Measurements from ENCODE around the gene MAGI3. TPM values are rescaled to one million over a fixed set of nuclear protein-coding genes. Genes with fewer than 3 reads are reported as not detected.

The MAGI3 gene
- total RNA-seq, 1 donor from 2014 or later: 17.6 TPM

DNA sequence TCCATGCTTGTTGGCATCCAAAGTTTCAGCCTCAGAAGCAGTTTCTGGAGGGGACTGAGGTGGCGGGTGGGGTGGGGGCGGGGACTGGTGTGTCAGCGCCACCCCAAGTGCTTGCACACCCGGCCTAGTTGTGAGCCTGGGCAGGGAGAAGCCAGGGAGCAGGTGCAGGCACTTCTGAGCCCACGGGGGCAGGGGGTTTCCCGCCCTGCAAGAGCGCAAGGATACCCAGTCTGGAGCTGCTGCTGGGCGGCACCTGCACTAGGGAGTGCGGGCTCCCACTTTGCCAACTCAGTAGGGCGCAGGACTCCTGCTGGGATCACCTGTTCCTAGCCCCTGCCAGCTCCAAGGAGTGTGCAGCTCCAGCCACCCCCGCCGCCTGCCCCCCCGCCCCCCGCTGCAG lies 33.5 kb downstream of the MAGI3 start:
- Mint-ChIP-seq H3K36me3 (ENCODE audit: low read depth) (peaks cover 19% of the 10 kb centered on the region), H3K4me3 (no peak overlapping the region), H3K9me3 (peaks cover 8% of the 10 kb centered on the region), H3K4me1 (peaks cover 3% of the 10 kb centered on the region), H3K27me3 (ENCODE audit: low read depth) (no peaks in the 10 kb centered on the region), H3K27ac (ENCODE audit: unreplicated experiment) (no peak overlapping the region)
- TF ChIP-seq, protein P1, sequence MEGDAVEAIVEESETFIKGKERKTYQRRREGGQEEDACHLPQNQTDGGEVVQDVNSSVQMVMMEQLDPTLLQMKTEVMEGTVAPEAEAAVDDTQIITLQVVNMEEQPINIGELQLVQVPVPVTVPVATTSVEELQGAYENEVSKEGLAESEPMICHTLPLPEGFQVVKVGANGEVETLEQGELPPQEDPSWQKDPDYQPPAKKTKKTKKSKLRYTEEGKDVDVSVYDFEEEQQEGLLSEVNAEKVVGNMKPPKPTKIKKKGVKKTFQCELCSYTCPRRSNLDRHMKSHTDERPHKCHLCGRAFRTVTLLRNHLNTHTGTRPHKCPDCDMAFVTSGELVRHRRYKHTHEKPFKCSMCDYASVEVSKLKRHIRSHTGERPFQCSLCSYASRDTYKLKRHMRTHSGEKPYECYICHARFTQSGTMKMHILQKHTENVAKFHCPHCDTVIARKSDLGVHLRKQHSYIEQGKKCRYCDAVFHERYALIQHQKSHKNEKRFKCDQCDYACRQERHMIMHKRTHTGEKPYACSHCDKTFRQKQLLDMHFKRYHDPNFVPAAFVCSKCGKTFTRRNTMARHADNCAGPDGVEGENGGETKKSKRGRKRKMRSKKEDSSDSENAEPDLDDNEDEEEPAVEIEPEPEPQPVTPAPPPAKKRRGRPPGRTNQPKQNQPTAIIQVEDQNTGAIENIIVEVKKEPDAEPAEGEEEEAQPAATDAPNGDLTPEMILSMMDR (conservative IDR thresholded peaks at IDR 0.05): no peak
- no peak for DNase-seq (ENCODE audit: low read depth, low spot score)

DNA sequence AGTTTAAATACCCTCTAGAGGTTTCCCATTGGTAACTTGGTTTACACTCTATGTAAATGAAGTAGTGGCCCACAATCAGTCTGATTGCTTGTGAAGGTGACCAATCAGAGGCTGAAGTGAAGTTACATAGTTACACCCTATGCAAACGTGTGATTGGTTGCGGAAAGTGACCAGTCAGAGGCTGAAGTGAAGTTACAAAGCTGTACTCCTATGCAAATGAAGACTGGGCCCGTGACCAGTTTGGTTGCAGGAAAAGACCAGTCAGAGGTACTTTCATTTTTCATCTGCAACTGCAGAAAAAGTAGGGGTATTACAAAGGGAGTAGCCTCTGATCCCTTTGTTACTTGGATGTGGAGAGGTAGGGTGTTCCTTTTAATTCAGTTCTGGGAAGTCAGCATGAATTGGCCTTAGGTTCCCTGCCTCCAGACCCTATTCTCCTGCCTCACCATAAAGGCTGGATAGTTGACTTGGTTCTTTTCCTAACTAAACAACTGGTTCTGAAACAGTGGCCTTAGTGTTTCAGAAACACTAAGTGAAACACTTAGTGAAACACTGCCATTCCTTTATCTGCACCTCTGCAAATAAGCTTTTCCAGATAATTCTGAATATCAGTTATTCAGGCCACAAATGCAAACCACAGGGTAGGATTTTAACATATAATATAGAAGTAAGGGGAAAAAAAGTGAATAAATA lies 39.3 kb downstream of the MAGI3 start:
- TF ChIP-seq, protein P1 (conservative IDR thresholded peaks at IDR 0.05): no peak
- no peak for DNase-seq (ENCODE audit: low read depth, low spot score)
- Mint-ChIP-seq H3K4me3 (no peak overlapping the region), H3K36me3 (ENCODE audit: low read depth) (peaks cover 6% of the 10 kb centered on the region), H3K27me3 (ENCODE audit: low read depth) (no peaks in the 10 kb centered on the region), H3K4me1 (no peaks in the 10 kb centered on the region), H3K27ac (ENCODE audit: unreplicated experiment) (no peak overlapping the region), H3K9me3 (no peaks in the 10 kb centered on the region)

DNA sequence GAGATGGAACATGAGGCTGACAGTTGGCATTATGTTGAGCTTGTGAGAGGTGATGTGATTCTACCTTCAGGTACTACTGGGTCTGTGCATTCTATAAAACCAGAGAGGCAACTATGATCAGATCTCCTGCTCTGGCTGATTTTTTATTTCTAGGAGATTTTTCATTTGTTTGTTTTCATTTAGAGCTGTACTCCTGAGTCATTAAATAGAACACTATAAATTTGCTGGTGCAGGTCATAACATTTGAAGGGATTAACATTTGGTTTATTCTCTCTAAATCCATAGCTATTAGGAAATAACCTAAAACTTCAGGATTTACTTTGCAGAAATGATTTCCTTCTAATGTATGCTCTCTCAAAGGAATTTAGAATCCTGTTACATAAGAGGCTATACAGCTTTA lies 42.9 kb downstream of the MAGI3 start:
- Mint-ChIP-seq H3K9me3 (no peaks in the 10 kb centered on the region), H3K4me3 (no peak overlapping the region), H3K27ac (ENCODE audit: unreplicated experiment) (no peak overlapping the region), H3K27me3 (ENCODE audit: low read depth) (no peaks in the 10 kb centered on the region), H3K36me3 (ENCODE audit: low read depth) (no peaks in the 10 kb centered on the region), H3K4me1 (no peaks in the 10 kb centered on the region)
- TF ChIP-seq, protein P1 (conservative IDR thresholded peaks at IDR 0.05): no peak
- DNase-seq (ENCODE audit: low read depth, low spot score): no peak

DNA sequence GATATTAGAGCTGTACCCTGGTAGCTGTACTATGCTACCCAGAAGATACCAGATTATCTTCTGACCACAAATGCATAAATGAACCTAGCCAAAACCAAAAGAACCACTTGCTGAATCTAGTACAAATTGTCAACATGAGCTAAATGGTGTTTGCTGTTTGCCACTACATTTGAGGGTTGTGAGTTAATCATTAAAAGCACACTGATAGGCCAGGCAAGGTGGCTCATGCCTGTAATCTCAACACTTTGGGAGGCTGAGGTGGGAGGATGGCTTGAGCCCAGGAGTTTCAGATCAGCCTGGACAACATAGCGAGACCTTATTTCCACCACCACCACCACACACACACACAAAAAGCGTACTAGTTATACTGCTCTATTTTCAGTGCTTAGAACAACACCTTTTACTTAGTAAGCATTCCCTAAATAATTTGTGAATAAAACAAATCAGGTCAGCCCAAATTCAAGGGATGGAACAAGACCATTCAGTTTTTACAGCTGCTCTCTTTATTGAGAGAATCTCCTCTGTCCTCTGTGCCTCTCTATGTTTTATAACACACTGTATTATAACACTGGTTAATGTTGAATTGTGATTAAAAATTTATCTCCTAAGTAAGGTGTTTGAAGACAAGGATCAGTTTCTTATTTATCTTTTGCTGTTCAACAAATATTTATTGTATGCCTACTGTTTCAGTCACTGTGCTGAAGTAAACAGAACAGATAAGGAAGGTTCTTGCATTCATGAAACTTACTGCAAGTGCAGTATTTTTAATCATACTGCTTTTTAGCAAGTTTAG lies 44.0 kb downstream of the MAGI3 start:
- Mint-ChIP-seq H3K27me3 (ENCODE audit: low read depth) (no peaks in the 10 kb centered on the region), H3K36me3 (ENCODE audit: low read depth) (no peaks in the 10 kb centered on the region), H3K27ac (ENCODE audit: unreplicated experiment) (no peak overlapping the region), H3K4me1 (no peaks in the 10 kb centered on the region), H3K4me3 (no peak overlapping the region), H3K9me3 (no peaks in the 10 kb centered on the region)
- DNase-seq (ENCODE audit: low read depth, low spot score): no peak
- TF ChIP-seq, protein P1 (conservative IDR thresholded peaks at IDR 0.05): no peak

DNA sequence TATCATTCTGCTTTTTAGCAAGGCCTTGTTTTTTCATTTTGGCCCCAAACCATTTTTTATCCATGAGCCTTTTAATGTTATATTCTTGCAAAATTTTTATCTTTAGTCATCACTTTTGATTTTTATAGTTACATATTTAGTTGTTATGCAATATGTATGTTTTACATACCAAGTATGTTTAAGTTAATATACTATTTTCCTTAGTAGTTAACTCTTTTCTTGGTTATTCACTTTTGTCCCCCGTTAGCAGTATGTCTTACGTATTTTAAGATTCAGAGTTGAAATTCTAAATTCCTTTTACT lies 44.5 kb downstream of the MAGI3 start:
- Mint-ChIP-seq H3K4me1 (no peaks in the 10 kb centered on the region), H3K27me3 (ENCODE audit: low read depth) (no peaks in the 10 kb centered on the region), H3K9me3 (no peaks in the 10 kb centered on the region), H3K27ac (ENCODE audit: unreplicated experiment) (no peak overlapping the region), H3K36me3 (ENCODE audit: low read depth) (no peaks in the 10 kb centered on the region), H3K4me3 (no peak overlapping the region)
- DNase-seq (ENCODE audit: low read depth, low spot score): no peak
- TF ChIP-seq, protein P1 (conservative IDR thresholded peaks at IDR 0.05): no peak

Measured in neural crest cell (in vitro differentiated cells).